WTC11 (cell line): ENCODE measurements around the gene PPP5C.
"Not testable (repeated sequence)": the region's sequence is repeated elsewhere in the genome, so short reads cannot be mapped to it uniquely, and the experiment has no call there.

Experiments
- ATF2 ChIP-seq: sonication (generic); formaldehyde crosslinking; IDR thresholded peaks from 2 replicates; pipeline ENCODE4 v1.8.1; 2022; ENCODE audit warnings: low read depth, missing genetic modification reagents, borderline replicate concordance
- CTCF ChIP-seq: fragments of 200-600 bp; IDR thresholded peaks from 2 replicates; pipeline ENCODE4 v1.8.0; 2022; ENCODE audit warnings: antibody characterized with exemption
- USF2 ChIP-seq: sonication (generic); formaldehyde crosslinking; IDR thresholded peaks from 2 replicates; pipeline ENCODE4 v1.8.1; 2023; ENCODE audit warnings: mild to moderate bottlenecking, missing genetic modification reagents, moderate library complexity
- ZNF138 ChIP-seq: sonication (generic); formaldehyde crosslinking; conservative IDR thresholded peaks from 2 replicates; pipeline ENCODE4 v1.8.1; 2022; ENCODE audit warnings: mild to moderate bottlenecking, moderate library complexity, missing genetic modification reagents
- ZNF281 ChIP-seq: sonication (generic); formaldehyde crosslinking; IDR thresholded peaks from 2 replicates; pipeline ENCODE4 v1.8.0; 2023; ENCODE audit warnings: mild to moderate bottlenecking, missing genetic modification reagents

GRCh38 chr19:46323227-46323626 lies 23.7 kb upstream of the PPP5C start:
- TF ChIP-seq ZNF281 (CRISPR knock-in tag); ZNF138 (CRISPR knock-in tag); ATF2 (CRISPR knock-in tag); CTCF; USF2 (CRISPR knock-in tag): not testable (repeated sequence)
